SK-N-MC (cell line): ENCODE results near the gene DSTN.

Experiments
- EZH2 ChIP-seq: fragments of 200-600 bp; sonication (generic); IDR thresholded peaks from one replicate; pipeline ENCODE4 v1.6.1; 2017; ENCODE audit warnings: antibody characterized with exemption
- FOXP2 ChIP-seq: optimal IDR thresholded peaks from 2 replicates; pipeline ENCODE3; 2011; ENCODE audit warnings: mild to moderate bottlenecking, moderate library complexity; ENCODE audit not compliant: insufficient read depth; ENCODE audit errors: extremely low read length, control extremely low read depth
- POLR2AphosphoS5 ChIP-seq: IDR thresholded peaks from 2 replicates; pipeline ENCODE4 v1.6.1; 2012; ENCODE audit warnings: mild to moderate bottlenecking, low read depth, low read length, borderline replicate concordance

- TF ChIP-seq POLR2AphosphoS5 (no peak), EZH2 (no peak), FOXP2 (no peak)
These were observed 64.9 kb downstream of the DSTN start for GRCh38 chr20:17634661-17635331.
